Esophagus muscularis mucosa (tissue), 3 donors: Measurements from ENCODE around the gene PYGM.

Experiments used
- POLR2A ChIP-seq: fragments of 450-650 bp; IDR thresholded peaks from one replicate; pipeline ENCODE4 v1.6.1; 2017; ENCODE audit warnings: antibody characterized with exemption, moderate library complexity, mild to moderate bottlenecking, low read depth
- TF ChIP-seq, protein P1 (sequence below), 3 experiments: fragments of 200-600 bp in 2 of 3; fragments of 450-650 bp in 1 of 3; sonication (generic) in 2 of 3; IDR thresholded peaks; one replicate each; pipeline ENCODE4 v1.5.1; 2017 to 2019; ENCODE audit warnings: antibody characterized with exemption in 3 of 3, mild to moderate bottlenecking in 2 of 3, moderate library complexity in 1 of 3

DNA sequence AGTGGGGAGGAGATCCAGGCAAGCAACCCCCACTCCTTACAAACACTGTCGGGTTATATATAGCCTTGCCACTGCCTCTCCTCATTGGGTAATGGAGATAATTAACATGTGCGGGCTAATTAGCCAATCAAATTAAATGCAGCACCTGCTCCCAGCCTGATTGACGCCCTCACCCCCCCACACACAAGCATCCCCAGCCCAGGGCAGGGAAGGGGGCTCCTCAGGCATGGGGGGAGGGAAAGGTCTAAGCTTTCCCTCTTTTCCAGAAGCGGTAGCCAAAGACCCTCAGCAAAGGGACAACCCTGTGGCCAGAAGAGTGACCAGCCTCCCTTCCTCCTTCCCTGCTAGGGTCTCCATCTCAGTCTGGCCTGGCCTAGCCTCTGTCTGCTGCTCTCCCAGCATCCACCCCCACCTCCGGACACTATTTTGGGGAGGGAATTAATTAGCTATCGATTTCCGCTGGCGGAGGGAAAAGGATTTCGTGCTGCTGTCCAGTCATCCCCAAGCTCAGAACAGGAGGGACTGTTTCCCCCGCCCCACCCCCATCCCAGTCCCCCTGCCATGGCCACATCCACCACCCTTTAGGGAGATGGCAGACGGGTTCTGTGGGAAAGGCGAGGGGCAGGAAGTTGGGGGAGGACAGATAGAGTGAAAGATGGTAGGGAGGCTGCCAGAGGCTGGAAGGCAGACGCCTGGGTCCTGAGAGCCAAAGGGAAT, 43.9 kb downstream of the PYGM start:
- no peak for TF ChIP-seq POLR2A
- TF ChIP-seq, protein P1, sequence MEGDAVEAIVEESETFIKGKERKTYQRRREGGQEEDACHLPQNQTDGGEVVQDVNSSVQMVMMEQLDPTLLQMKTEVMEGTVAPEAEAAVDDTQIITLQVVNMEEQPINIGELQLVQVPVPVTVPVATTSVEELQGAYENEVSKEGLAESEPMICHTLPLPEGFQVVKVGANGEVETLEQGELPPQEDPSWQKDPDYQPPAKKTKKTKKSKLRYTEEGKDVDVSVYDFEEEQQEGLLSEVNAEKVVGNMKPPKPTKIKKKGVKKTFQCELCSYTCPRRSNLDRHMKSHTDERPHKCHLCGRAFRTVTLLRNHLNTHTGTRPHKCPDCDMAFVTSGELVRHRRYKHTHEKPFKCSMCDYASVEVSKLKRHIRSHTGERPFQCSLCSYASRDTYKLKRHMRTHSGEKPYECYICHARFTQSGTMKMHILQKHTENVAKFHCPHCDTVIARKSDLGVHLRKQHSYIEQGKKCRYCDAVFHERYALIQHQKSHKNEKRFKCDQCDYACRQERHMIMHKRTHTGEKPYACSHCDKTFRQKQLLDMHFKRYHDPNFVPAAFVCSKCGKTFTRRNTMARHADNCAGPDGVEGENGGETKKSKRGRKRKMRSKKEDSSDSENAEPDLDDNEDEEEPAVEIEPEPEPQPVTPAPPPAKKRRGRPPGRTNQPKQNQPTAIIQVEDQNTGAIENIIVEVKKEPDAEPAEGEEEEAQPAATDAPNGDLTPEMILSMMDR (IDR thresholded peaks at IDR 0.05), result no peak
